C4-2B (cell line): ENCODE results near the gene FAM120B.

Experiments used
- H3K27ac ChIP-seq: fragments of 450-650 bp; 2 replicates; pipeline ENCODE4 v1.5.1; 2017
- ZFX ChIP-seq: fragments of 450-650 bp; IDR thresholded peaks from 2 replicates; pipeline ENCODE4 v1.6.1; 2017
- TF ChIP-seq, protein P1 (sequence below): fragments of 450-650 bp; conservative IDR thresholded peaks from 2 replicates; pipeline ENCODE4 v1.5.1; 2017; ENCODE audit warnings: mild to moderate bottlenecking

FAM120B gene

DNA sequence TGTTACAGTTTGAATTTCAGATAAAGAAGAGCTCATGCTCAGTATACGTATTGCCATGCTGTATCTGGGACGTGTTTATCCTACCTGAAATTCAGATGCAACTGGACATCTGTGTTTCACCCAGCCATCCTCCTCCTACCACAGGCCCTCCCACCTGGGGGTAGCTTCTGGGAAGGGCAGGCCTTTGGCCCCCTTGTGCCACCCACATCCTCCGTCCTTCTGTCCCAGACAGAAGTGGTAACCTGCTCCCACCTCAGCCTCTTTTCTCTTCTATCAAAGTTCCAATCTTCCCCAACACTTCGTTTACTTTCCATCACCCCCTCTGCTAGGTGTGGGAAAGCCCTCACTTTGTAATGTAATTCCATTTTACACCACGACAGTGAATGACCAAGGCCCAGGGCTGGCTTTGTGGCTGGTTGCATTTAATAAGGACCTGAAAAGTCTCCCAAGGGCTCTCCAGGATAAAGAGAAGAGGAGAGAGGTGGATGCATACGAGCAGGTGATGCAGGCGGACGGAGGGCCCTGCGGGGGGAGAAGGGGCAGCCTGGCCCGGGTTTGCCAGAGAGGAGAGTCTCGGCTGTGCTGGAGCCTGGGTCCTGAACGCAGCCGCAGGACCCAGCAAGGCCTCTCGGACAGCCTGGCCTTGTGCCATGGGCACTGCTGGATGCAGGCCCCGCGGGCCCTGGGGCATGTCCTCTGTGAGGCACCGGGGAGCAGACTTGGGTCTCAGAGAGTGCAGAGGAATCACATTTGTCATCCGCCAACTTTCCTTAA is 148.1 kb downstream of the FAM120B start:
- TF ChIP-seq, protein P1, sequence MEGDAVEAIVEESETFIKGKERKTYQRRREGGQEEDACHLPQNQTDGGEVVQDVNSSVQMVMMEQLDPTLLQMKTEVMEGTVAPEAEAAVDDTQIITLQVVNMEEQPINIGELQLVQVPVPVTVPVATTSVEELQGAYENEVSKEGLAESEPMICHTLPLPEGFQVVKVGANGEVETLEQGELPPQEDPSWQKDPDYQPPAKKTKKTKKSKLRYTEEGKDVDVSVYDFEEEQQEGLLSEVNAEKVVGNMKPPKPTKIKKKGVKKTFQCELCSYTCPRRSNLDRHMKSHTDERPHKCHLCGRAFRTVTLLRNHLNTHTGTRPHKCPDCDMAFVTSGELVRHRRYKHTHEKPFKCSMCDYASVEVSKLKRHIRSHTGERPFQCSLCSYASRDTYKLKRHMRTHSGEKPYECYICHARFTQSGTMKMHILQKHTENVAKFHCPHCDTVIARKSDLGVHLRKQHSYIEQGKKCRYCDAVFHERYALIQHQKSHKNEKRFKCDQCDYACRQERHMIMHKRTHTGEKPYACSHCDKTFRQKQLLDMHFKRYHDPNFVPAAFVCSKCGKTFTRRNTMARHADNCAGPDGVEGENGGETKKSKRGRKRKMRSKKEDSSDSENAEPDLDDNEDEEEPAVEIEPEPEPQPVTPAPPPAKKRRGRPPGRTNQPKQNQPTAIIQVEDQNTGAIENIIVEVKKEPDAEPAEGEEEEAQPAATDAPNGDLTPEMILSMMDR = no peak
- no peak for TF ChIP-seq ZFX
- H3K27ac ChIP-seq = no peak overlapping the region

DNA sequence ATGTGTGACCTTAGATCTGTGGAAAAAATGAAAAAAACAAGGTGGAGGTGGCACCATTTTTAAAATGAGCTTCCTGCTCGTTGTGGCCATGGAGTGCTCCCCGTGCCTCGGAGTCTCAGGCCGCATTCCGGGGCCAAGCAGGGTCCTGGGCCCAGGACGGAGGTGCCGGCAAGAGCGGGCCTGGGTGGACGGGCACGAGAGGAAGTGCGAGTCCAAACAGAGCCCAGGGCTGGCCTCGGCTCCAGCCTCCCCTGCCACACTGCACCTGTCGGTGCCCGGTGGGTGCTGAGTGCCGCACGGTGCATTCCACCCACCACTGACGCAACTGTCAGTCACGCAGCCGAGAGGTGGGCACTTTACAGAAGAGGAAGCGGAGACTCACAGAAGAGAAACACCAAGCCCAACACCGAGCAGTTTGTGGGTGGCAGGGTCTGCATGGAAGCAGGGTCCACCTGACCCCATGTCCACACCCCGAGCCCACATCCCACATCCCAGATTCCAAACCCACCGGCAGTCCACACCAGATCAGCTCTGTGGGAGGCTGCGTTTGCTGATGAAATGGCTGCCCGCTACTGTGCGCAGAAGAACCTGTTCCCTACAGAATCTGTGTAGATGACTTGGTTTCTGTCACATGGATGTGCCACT is 148.9 kb downstream of the FAM120B start:
- H3K27ac ChIP-seq = no peak overlapping the region
- TF ChIP-seq ZFX = no peak
- TF ChIP-seq, protein P1 = no peak

DNA sequence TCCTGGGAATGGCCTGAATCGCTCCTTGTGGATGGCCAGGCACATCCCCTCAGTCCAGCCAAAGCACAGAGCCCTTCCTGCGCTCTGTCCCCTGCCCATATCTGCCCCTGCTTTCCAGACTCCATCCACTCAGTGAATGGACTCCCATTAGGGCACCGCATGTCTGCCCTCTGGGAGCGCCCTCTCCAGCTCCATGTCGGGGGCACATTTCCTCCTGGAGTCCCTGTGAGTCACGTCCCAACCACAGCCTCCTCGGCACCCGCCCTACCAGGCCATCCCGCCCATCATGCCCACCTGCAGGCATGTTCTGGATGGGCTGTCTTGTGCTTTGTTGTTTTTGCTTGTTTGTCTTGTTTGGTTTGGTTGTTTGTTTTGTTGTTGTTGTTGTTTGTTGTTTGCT is 149.8 kb downstream of the FAM120B start:
- TF ChIP-seq ZFX = no peak
- TF ChIP-seq, protein P1 = no peak
- no peak overlapping the region for H3K27ac ChIP-seq
